GM18870 (cell line): ENCODE measurements around the gene S100A10.

Experiments used
- ATAC-seq: cut with Tn5 transposase; IDR thresholded peaks from one replicate; pipeline ENCODE4 v1.9.1; 2021; ENCODE audit warnings: moderate library complexity; ENCODE audit not compliant: unreplicated experiment

The S100A10 gene

GRCh38 chr1:152013664-152014237 lies 20.1 kb upstream of the S100A10 start:
- ATAC-seq = no peak

GRCh38 chr1:152009691-152010090 lies 16.0 kb upstream of the S100A10 start:
- ATAC-seq = no peak

- ATAC-seq = no peak
Measured at GRCh38 chr1:152007047-152007446, 13.4 kb upstream of the S100A10 start.

- no peak for ATAC-seq
Measured at GRCh38 chr1:152005360-152005912, 11.8 kb upstream of the S100A10 start.

- ATAC-seq = no peak
Measured at GRCh38 chr1:152003846-152004442, 10.3 kb upstream of the S100A10 start.

GRCh38 chr1:152002960-152003359 lies 9.3 kb upstream of the S100A10 start:
- no peak for ATAC-seq

- ATAC-seq = no peak
Measured at GRCh38 chr1:152001631-152002584, 8.2 kb upstream of the S100A10 start.

GRCh38 chr1:152000964-152001630 lies 7.4 kb upstream of the S100A10 start:
- no peak for ATAC-seq

- ATAC-seq = no peak
Measured at GRCh38 chr1:151998611-151999362, 5.1 kb upstream of the S100A10 start.

GRCh38 chr1:151997284-151997570 lies 3.6 kb upstream of the S100A10 start:
- ATAC-seq = no peak

GRCh38 chr1:151995774-151996173 lies 2.1 kb upstream of the S100A10 start:
- ATAC-seq = no peak

GRCh38 chr1:151994956-151995355 lies 1.3 kb upstream of the S100A10 start:
- ATAC-seq = no peak

GRCh38 chr1:151993084-151993733 lies 450 bp downstream of the S100A10 start:
- ATAC-seq = no peak

- ATAC-seq = no peak
Measured at GRCh38 chr1:151992303-151993083, 1.2 kb downstream of the S100A10 start.

- no peak for ATAC-seq
Measured at GRCh38 chr1:151991663-151992302, 1.9 kb downstream of the S100A10 start.

- ATAC-seq = no peak
Measured at GRCh38 chr1:151990856-151991198, 2.8 kb downstream of the S100A10 start.

- ATAC-seq = no peak
Measured at GRCh38 chr1:151990058-151990855, 3.4 kb downstream of the S100A10 start.

GRCh38 chr1:151989211-151989862 lies 4.3 kb downstream of the S100A10 start:
- ATAC-seq = no peak
